H1 (cell line): ENCODE measurements around the gene ADAD1. TPM values are rescaled to one million over a fixed set of nuclear protein-coding genes. Genes with fewer than 3 reads are reported as not detected.

Experiments
- CTCF ChIA-PET: fragments of 300-600 bp; sonication (Branson Sonifier 250); formaldehyde crosslinking; loops from one replicate; lab custom pipeline; 2021; ENCODE audit not compliant: partially characterized antibody; lab: Charles Lee
- POLR2A ChIA-PET: fragments of 300-600 bp; sonication (Branson Sonifier 250); formaldehyde crosslinking; loops from one replicate; lab custom pipeline; 2021; ENCODE audit warnings: inconsistent platforms; ENCODE audit not compliant: partially characterized antibody; lab: Charles Lee
- DNase-seq, 2 experiments: peaks; one replicate each; pipeline versions ENCODE4 v3.0.0 to v3.0.0-alpha.2; 2010 to 2022; ENCODE audit warnings: low spot score in 2 of 2, low read depth in 1 of 2, mixed read lengths in 1 of 2
- FAIRE-seq: peaks from 2 replicates; lab custom pipeline; 2011; peaks lifted over from hg19 to GRCh38; lab: Jason Lieb, UNC
- H2AFZ ChIP-seq: 2 replicates; pipeline ENCODE4 v1.8.1; 2012; ENCODE audit warnings: low read length, inconsistent platforms
- H2AK5ac ChIP-seq: 2 replicates; pipeline ENCODE4 v1.6.1; 2013; ENCODE audit warnings: low read depth, low read length
- H2BK120ac ChIP-seq: replicated peaks from 2 replicates; pipeline ENCODE3; 2013; ENCODE audit warnings: low read depth, low read length, inconsistent platforms
- H2BK12ac ChIP-seq: 2 replicates; pipeline ENCODE4 v1.6.1; 2013; ENCODE audit warnings: low read depth, low read length
- H2BK15ac ChIP-seq: 2 replicates; pipeline ENCODE4 v1.6.1; 2013; ENCODE audit warnings: low read length
- H2BK20ac ChIP-seq: 2 replicates; pipeline ENCODE4 v1.6.1; 2013; ENCODE audit warnings: low read length
- H2BK5ac ChIP-seq: 2 replicates; pipeline ENCODE4 v1.6.1; 2013; ENCODE audit warnings: low read depth, low read length
- H3K14ac ChIP-seq: 2 replicates; pipeline ENCODE4 v1.6.1; 2013; ENCODE audit warnings: inconsistent platforms; ENCODE audit not compliant: insufficient read length
- H3K18ac ChIP-seq: 2 replicates; pipeline ENCODE4 v1.6.1; 2013; ENCODE audit warnings: low read length; ENCODE audit errors: extremely low read depth
- H3K23ac ChIP-seq: 2 replicates; pipeline ENCODE4 v1.6.1; 2013; ENCODE audit warnings: inconsistent platforms; ENCODE audit not compliant: insufficient read length
- H3K23me2 ChIP-seq: 2 replicates; pipeline ENCODE4 v1.6.1; 2013; ENCODE audit warnings: low read depth, low read length
- H3K27ac ChIP-seq: 2 replicates; pipeline ENCODE4 v1.6.1; 2011; ENCODE audit warnings: low read depth, low read length, inconsistent platforms
- H3K27me3 ChIP-seq, 4 experiments: replicated peaks in 1 of 4; 1 replicate in 1 of 4; 2 replicates in 3 of 4; pipeline versions ENCODE4 v1.6.1 to v1.8.1; 2011 to 2013; ENCODE audit warnings: low read length in 3 of 4, mild to moderate bottlenecking in 3 of 4, inconsistent platforms in 2 of 4, mixed read lengths in 2 of 4, moderate library complexity in 1 of 4; ENCODE audit not compliant: control insufficient read depth in 3 of 4, insufficient read depth in 3 of 4; ENCODE audit errors: extremely low read depth in 1 of 4
- H3K36me3 ChIP-seq, 4 experiments: 2 replicates each; pipeline versions ENCODE4 v1.6.1 to v1.8.1; 2011 to 2013; ENCODE audit warnings: mild to moderate bottlenecking in 4 of 4, low read length in 3 of 4, moderate library complexity in 2 of 4, control low read depth in 1 of 4, inconsistent platforms in 1 of 4; ENCODE audit not compliant: insufficient read depth in 4 of 4, control insufficient read depth in 2 of 4
- H3K4ac ChIP-seq: replicated peaks from 2 replicates; pipeline ENCODE3; 2013; ENCODE audit warnings: low read length, low read depth, mixed read lengths, inconsistent platforms; ENCODE audit not compliant: insufficient read length
- H3K4me1 ChIP-seq, 4 experiments: replicated peaks in 1 of 4; 1 replicate in 1 of 4; 2 replicates in 3 of 4; pipeline versions ENCODE4 v1.6.1 to v1.8.1; 2011 to 2013; ENCODE audit warnings: low read length in 3 of 4, inconsistent platforms in 2 of 4, mixed read lengths in 1 of 4; ENCODE audit not compliant: insufficient read depth in 4 of 4, control insufficient read depth in 3 of 4
- H3K4me2 ChIP-seq, 2 experiments: 2 replicates each; pipeline versions ENCODE4 v1.6.1 to v1.8.1; 2011 to 2013; ENCODE audit warnings: low read depth in 2 of 2, low read length in 2 of 2, control low read depth in 1 of 2, inconsistent platforms in 1 of 2, mild to moderate bottlenecking in 1 of 2; ENCODE audit not compliant: insufficient read depth in 1 of 2
- H3K4me3 ChIP-seq, 4 experiments: fragments of 200-600, 300-600 bp in 1 of 4; sonication (generic), shearing (Covaris generic), sonication (Bioruptor Twin) in 1 of 4; 2 replicates each; pipeline versions ENCODE4 v1.5.1 to v1.8.1; 2011 to 2016; ENCODE audit warnings: low read length in 4 of 4, low read depth in 3 of 4, control low read depth in 2 of 4, inconsistent platforms in 2 of 4, mild to moderate bottlenecking in 2 of 4, mixed read lengths in 1 of 4, moderate library complexity in 1 of 4; ENCODE audit not compliant: insufficient read depth in 2 of 4; ENCODE audit errors: extremely low read depth in 1 of 4
- H3K56ac ChIP-seq: replicated peaks from 2 replicates; pipeline ENCODE3; 2013; ENCODE audit warnings: low read depth, mild to moderate bottlenecking, mixed read lengths, low read length, inconsistent platforms; ENCODE audit not compliant: insufficient read length
- H3K79me1 ChIP-seq: 2 replicates; pipeline ENCODE4 v1.6.1; 2013; ENCODE audit warnings: low read depth, low read length, control low read depth
- H3K79me2 ChIP-seq, 2 experiments: 2 replicates each; pipeline versions ENCODE4 v1.6.1 to v1.8.1; 2012 to 2013; ENCODE audit warnings: low read length in 2 of 2, mild to moderate bottlenecking in 2 of 2, inconsistent platforms in 1 of 2; ENCODE audit not compliant: insufficient read depth in 2 of 2, control insufficient read depth in 1 of 2
- H3K9ac ChIP-seq, 4 experiments: replicated peaks in 1 of 4; 1 replicate in 1 of 4; 2 replicates in 3 of 4; pipeline versions ENCODE4 v1.6.1 to v1.8.1; 2011 to 2013; ENCODE audit warnings: low read depth in 3 of 4, low read length in 3 of 4, control low read depth in 2 of 4, mild to moderate bottlenecking in 2 of 4, moderate library complexity in 2 of 4, inconsistent platforms in 1 of 4; ENCODE audit errors: extremely low read depth in 1 of 4
- H3K9me3 ChIP-seq, 2 experiments: 2 replicates each; pipeline versions ENCODE4 v1.6.1 to v1.8.1; 2012 to 2013; ENCODE audit warnings: mild to moderate bottlenecking in 2 of 2, moderate library complexity in 2 of 2, control low read depth in 1 of 2, inconsistent platforms in 1 of 2, low read depth in 1 of 2, low read length in 1 of 2, mixed read lengths in 1 of 2; ENCODE audit not compliant: insufficient read depth in 2 of 2
- H4K20me1 ChIP-seq, 2 experiments: replicated peaks in 1 of 2; 2 replicates each; pipeline versions ENCODE3 to v1.8.1; 2011 to 2013; ENCODE audit warnings: inconsistent platforms in 2 of 2, low read length in 2 of 2, mild to moderate bottlenecking in 1 of 2; ENCODE audit not compliant: insufficient read depth in 2 of 2, control insufficient read depth in 1 of 2
- H4K5ac ChIP-seq: 2 replicates; pipeline ENCODE4 v1.6.1; 2013; ENCODE audit warnings: low read length, low read depth, mixed read lengths, inconsistent platforms; ENCODE audit not compliant: insufficient read length
- H4K8ac ChIP-seq: 2 replicates; pipeline ENCODE4 v1.8.0; 2013; ENCODE audit warnings: mild to moderate bottlenecking, moderate library complexity, low read length, inconsistent platforms; ENCODE audit not compliant: insufficient read depth; ENCODE audit errors: extremely low read depth
- H4K91ac ChIP-seq: replicated peaks from 2 replicates; pipeline ENCODE3; 2013; ENCODE audit warnings: low read length, mixed read lengths, inconsistent platforms; ENCODE audit not compliant: insufficient read length
- BACH1 ChIP-seq: IDR thresholded peaks from 2 replicates; pipeline ENCODE4 v1.6.1; 2012; ENCODE audit warnings: low read length, improper control_type of control experiment
- FOSL1 ChIP-seq: IDR thresholded peaks from 2 replicates; pipeline ENCODE4 v1.6.1; 2011; ENCODE audit warnings: mild to moderate bottlenecking, low read depth, low read length, moderate library complexity; ENCODE audit not compliant: insufficient read depth
- GABPA ChIP-seq: IDR thresholded peaks from 2 replicates; pipeline ENCODE4 v1.6.1; 2011; ENCODE audit warnings: mild to moderate bottlenecking, low read length, moderate library complexity, borderline replicate concordance; ENCODE audit not compliant: insufficient read depth
- HDAC6 ChIP-seq: IDR thresholded peaks from one replicate; pipeline ENCODE4 v1.7.1; 2012; ENCODE audit warnings: low read depth, mild to moderate bottlenecking, inconsistent platforms, low read length, moderate library complexity
- KDM5A ChIP-seq: fragments of 200-600 bp; IDR thresholded peaks from 2 replicates; pipeline ENCODE4 v1.7.1; 2012; ENCODE audit warnings: mild to moderate bottlenecking, low read length, inconsistent platforms, mixed read lengths
- POU5F1 ChIP-seq: IDR thresholded peaks from 2 replicates; pipeline ENCODE4 v1.6.1; 2011; ENCODE audit warnings: low read depth, mild to moderate bottlenecking, low read length, moderate library complexity
- SIN3A ChIP-seq, 2 experiments: IDR thresholded peaks in 1 of 2; conservative IDR thresholded peaks in 1 of 2; 2 replicates each; pipeline ENCODE4 v1.6.1; 2011 to 2012; ENCODE audit warnings: low read length in 2 of 2, improper control_type of control experiment in 1 of 2, low read depth in 1 of 2, mild to moderate bottlenecking in 1 of 2
- TCF12 ChIP-seq: IDR thresholded peaks from 2 replicates; pipeline ENCODE4 v1.6.1; 2011; ENCODE audit warnings: low read depth, mild to moderate bottlenecking, low read length
- WGBS, 2 experiments: shearing (Covaris generic) in 1 of 2; methylation state at CpG; one replicate each; pipeline versions ENCODE4 v1.1.6 to v1.1.7; 2013 to 2015; ENCODE audit warnings: low lambda C conversion rate in 2 of 2, mixed read lengths in 2 of 2, inconsistent platforms in 1 of 2, low coverage in 1 of 2, missing lambda C conversion rate in 1 of 2; ENCODE audit not compliant: insufficient replicate concordance in 2 of 2, insufficient coverage in 1 of 2, insufficient read length in 1 of 2; ENCODE audit errors: extremely low coverage in 1 of 2, missing lambda C conversion rate in 1 of 2; 5-methylcytosine and 5-hydroxymethylcytosine counted together
- polyA plus RNA-seq, 7 experiments: library from polyadenylated mRNA; depleted of rRNA in 3 of 7; stranded (reverse) in 5 of 7; unstranded in 2 of 7; fragments of >200 nt in 5 of 7; fragments of 200-250 nt in 2 of 7; gene quantifications; 1 replicate in 5 of 7; 2 replicates in 1 of 7; 4 replicates in 1 of 7; pipeline versions ENCODE4 v1.2.1 to v1.2.3, GENCODE V29; 2011 to 2013; ENCODE audit warnings: missing spikeins in 2 of 7, mixed read lengths in 2 of 7
- total RNA-seq: library from RNA; stranded (reverse); fragmentation: NEBNext Ultra II Directional; extraction: Animal tissue kit (Norgen Biotek cat#: 25700); gene quantifications from 2 replicates; pipeline ENCODE4 v1.2.1, GENCODE V29; 2021
- TF ChIP-seq, protein P1 (sequence below): IDR thresholded peaks from 2 replicates; pipeline ENCODE4 v1.6.1; 2011; ENCODE audit warnings: low read depth, mild to moderate bottlenecking, low read length; ENCODE audit not compliant: insufficient read depth
- TF ChIP-seq, protein P2 (sequence below): IDR thresholded peaks from 2 replicates; pipeline ENCODE4 v1.6.1; 2012; ENCODE audit warnings: inconsistent platforms
- TF ChIP-seq, protein P3 (sequence below): IDR thresholded peaks from 2 replicates; pipeline ENCODE4 v1.6.1; 2012; ENCODE audit warnings: low read length, inconsistent platforms

ADAD1 gene
- total and polyA plus RNA-seq, 2 of the 8 experiments (the other 6 are each of a cell fraction or from before 2014, with no cell fraction given), result not detected

DNA sequence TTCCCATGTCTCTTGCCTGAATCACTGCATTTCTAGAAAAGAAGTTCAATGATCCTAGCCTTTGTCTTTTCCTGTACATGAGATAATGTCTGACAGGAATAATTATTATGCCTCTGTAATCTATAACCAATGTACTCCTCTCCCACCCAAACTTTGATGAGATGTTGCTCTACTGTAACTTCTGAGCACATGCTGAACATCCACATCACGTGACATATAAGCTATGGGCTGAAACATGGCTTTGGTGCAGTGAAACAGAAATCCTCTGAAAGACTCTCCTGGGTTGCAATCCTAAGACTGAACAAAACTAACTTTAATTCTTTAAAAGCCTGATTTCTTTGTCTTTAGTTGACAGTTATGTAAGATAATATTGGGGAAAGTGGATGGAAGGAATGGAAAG lies 1.5 kb upstream of the ADAD1 start:
- FAIRE-seq, result no peak
- Histone ChIP-seq H3K9ac (no peak overlapping the region), H3K23ac (no peak overlapping the region), H3K18ac (no peak overlapping the region), H3K79me2 (no peaks in the 10 kb centered on the region), H3K4me3 (no peak overlapping the region), H4K5ac (no peak overlapping the region), H4K20me1 (no peaks in the 10 kb centered on the region), H4K8ac (no peak overlapping the region), H3K4ac (no peak overlapping the region), H2BK12ac (no peak overlapping the region), H2BK5ac (no peak overlapping the region), H3K23me2 (no peaks in the 10 kb centered on the region), H2BK120ac (no peak overlapping the region), H3K27ac (no peak overlapping the region), H2AFZ (no peak overlapping the region), H3K9me3 (no peaks in the 10 kb centered on the region; a peak in 1 of 4 replicates), H2BK15ac (no peak overlapping the region), H3K36me3 (no peaks in the 10 kb centered on the region), H3K14ac (no peak overlapping the region), H4K91ac (no peak overlapping the region), H3K4me2 (no peak overlapping the region), H2BK20ac (no peak overlapping the region), H3K56ac (no peak overlapping the region), H2AK5ac (no peak overlapping the region), H3K79me1 (no peaks in the 10 kb centered on the region), H3K4me1 (no peaks in the 10 kb centered on the region), H3K27me3 (no peaks in the 10 kb centered on the region)
- CTCF ChIA-PET, result no interaction called here
- POLR2A ChIA-PET, result interaction anchor here (0.7 kb wide), 1 partner anchor 201 kb away, joined by 3 read pairs; no protein-coding TSS in a partner anchor
- WGBS, 2 experiments, result 89% methylated on average over 1 of the region's 1 CpG; no CpG with 5 or more reads in 1 of the 2 experiments
- DNase-seq, result no peak
- TF ChIP-seq, protein P1, sequence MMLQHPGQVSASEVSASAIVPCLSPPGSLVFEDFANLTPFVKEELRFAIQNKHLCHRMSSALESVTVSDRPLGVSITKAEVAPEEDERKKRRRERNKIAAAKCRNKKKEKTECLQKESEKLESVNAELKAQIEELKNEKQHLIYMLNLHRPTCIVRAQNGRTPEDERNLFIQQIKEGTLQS, result no peak
- no peak for TF ChIP-seq FOSL1
- TF ChIP-seq GABPA, result no peak
- TF ChIP-seq SIN3A (conservative IDR thresholded peaks at IDR 0.05 in 1 of 2, IDR thresholded peaks at IDR 0.05 in 1 of 2; ENCODE audit: low read depth in 1 of 2, low read length in 2 of 2), result no peak
- TF ChIP-seq, protein P2, sequence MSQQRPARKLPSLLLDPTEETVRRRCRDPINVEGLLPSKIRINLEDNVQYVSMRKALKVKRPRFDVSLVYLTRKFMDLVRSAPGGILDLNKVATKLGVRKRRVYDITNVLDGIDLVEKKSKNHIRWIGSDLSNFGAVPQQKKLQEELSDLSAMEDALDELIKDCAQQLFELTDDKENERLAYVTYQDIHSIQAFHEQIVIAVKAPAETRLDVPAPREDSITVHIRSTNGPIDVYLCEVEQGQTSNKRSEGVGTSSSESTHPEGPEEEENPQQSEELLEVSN, result no peak
- no peak for TF ChIP-seq TCF12
- TF ChIP-seq KDM5A, result no peak
- TF ChIP-seq BACH1, result no peak
- TF ChIP-seq HDAC6, result no peak
- no peak for TF ChIP-seq POU5F1
- TF ChIP-seq, protein P3, sequence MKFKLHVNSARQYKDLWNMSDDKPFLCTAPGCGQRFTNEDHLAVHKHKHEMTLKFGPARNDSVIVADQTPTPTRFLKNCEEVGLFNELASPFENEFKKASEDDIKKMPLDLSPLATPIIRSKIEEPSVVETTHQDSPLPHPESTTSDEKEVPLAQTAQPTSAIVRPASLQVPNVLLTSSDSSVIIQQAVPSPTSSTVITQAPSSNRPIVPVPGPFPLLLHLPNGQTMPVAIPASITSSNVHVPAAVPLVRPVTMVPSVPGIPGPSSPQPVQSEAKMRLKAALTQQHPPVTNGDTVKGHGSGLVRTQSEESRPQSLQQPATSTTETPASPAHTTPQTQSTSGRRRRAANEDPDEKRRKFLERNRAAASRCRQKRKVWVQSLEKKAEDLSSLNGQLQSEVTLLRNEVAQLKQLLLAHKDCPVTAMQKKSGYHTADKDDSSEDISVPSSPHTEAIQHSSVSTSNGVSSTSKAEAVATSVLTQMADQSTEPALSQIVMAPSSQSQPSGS, result no peak
